Fibroblast of lung (primary cell): ENCODE results near the gene CCT6A.

Experiments
- CTCF ChIP-seq, 2 donors: IDR thresholded peaks in 1 of 2; conservative IDR thresholded peaks in 1 of 2; 1 replicate in 1 of 2; 2 replicates in 1 of 2; pipeline ENCODE4 v1.5.1; 2011 to 2012; ENCODE audit warnings: low read length in 2 of 2, control low read depth in 1 of 2, inconsistent platforms in 1 of 2, low read depth in 1 of 2, mild to moderate bottlenecking in 1 of 2
- EZH2 ChIP-seq: IDR thresholded peaks from 2 replicates; pipeline ENCODE4 v1.5.1; 2012; ENCODE audit warnings: low read length, control low read depth, mild to moderate bottlenecking; ENCODE audit errors: missing control alignments

DNA sequence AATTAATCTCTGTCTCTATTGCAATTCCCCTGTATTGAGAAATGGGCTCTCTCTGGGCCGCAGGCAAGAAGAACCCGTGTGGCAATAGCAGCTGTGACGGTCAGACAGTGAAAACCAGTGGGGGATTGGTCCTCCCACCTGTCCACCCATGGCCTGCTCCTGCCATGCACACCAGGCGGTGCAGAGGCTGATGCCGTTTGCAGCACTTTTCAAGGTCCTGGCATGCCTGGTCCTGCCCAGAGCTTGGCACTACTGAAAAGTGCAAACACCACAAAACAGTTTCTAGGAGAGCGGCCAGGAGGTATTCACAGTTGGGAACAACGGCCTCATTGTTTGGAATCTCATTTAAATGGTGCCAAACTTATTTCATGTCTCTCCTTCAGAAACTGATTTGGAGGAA lies 41.9 kb upstream of the CCT6A start:
- TF ChIP-seq CTCF (conservative IDR thresholded peaks at IDR 0.05 in 1 of 2, IDR thresholded peaks at IDR 0.05 in 1 of 2; ENCODE audit: low read depth in 1 of 2, low read length in 2 of 2) = no peak
- no peak for TF ChIP-seq EZH2
